ENCODE measurements around the gene CPT1A.

DNA sequence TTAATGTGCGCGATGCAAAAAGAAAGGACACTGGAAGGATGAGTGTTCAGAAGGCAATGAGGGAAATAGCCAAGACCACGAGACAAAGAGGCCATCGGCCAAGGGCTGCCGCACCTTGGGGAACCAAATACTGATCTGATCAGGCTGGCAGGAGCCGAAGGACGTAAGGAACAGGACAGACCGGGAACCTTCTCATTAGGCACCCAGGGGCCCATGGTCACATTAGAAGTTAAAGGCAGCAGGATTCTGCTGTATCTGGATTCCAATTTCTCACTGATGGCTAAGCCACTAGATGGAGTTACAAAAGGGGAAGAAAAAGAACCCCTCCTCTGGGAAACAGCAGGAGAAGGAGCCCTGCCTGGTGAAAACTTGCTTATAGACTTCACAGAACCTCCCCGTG lies 28.8 kb upstream of the CPT1A start:
- TF ChIP-seq, protein P1, sequence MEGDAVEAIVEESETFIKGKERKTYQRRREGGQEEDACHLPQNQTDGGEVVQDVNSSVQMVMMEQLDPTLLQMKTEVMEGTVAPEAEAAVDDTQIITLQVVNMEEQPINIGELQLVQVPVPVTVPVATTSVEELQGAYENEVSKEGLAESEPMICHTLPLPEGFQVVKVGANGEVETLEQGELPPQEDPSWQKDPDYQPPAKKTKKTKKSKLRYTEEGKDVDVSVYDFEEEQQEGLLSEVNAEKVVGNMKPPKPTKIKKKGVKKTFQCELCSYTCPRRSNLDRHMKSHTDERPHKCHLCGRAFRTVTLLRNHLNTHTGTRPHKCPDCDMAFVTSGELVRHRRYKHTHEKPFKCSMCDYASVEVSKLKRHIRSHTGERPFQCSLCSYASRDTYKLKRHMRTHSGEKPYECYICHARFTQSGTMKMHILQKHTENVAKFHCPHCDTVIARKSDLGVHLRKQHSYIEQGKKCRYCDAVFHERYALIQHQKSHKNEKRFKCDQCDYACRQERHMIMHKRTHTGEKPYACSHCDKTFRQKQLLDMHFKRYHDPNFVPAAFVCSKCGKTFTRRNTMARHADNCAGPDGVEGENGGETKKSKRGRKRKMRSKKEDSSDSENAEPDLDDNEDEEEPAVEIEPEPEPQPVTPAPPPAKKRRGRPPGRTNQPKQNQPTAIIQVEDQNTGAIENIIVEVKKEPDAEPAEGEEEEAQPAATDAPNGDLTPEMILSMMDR (IDR thresholded peaks at IDR 0.05; ENCODE audit: low read length), result no peak
- no peak for TF ChIP-seq EZH2 (IDR thresholded peaks at IDR 0.05; ENCODE audit: borderline replicate concordance, low read length)
